ENCODE measurements around the gene CNKSR1.

DNA sequence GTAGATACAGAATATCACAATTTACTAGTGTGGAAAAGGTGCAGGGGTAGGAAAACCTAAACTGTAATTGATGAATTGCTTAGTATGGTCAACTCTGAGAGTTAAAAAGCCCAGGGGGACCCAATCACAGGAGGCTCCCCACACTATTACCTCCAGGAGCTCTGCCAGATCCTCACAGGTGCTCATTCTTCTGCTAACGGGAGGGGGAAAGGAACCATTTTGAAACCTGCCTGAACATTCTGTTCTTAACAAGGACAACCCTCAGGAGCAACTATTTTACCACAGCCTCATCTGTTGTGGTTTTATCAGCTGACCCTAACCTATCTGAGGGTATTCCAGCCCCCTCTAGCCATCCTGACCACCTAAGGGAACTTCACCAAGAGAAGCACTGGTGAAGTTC lies 46.6 kb upstream of the CNKSR1 start:
- TF ChIP-seq, protein P1, sequence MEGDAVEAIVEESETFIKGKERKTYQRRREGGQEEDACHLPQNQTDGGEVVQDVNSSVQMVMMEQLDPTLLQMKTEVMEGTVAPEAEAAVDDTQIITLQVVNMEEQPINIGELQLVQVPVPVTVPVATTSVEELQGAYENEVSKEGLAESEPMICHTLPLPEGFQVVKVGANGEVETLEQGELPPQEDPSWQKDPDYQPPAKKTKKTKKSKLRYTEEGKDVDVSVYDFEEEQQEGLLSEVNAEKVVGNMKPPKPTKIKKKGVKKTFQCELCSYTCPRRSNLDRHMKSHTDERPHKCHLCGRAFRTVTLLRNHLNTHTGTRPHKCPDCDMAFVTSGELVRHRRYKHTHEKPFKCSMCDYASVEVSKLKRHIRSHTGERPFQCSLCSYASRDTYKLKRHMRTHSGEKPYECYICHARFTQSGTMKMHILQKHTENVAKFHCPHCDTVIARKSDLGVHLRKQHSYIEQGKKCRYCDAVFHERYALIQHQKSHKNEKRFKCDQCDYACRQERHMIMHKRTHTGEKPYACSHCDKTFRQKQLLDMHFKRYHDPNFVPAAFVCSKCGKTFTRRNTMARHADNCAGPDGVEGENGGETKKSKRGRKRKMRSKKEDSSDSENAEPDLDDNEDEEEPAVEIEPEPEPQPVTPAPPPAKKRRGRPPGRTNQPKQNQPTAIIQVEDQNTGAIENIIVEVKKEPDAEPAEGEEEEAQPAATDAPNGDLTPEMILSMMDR (optimal IDR thresholded peaks at IDR 0.05 in 1 of 3, IDR thresholded peaks at IDR 0.05 in 1 of 3, conservative IDR thresholded peaks at IDR 0.05 in 1 of 3; ENCODE audit: extremely low read depth in 1 of 3, insufficient read depth in 2 of 3, low read length in 3 of 3) = no peak
- TF ChIP-seq EZH2 (IDR thresholded peaks at IDR 0.05; ENCODE audit: low read length) = no peak

Data from keratinocyte (primary cell).